IPS DF 6.9 (cell line): ENCODE measurements around the gene IP6K2.

Experiments
- DNase-seq: peaks from one replicate; pipeline ENCODE4 v3.0.0-alpha.2; 2013; ENCODE audit warnings: low read depth, low spot score
- H3K27ac ChIP-seq: one replicate; pipeline ENCODE4 v1.5.1; 2013; ENCODE audit warnings: low read length, control low read depth
- H3K27me3 ChIP-seq: 2 replicates; pipeline ENCODE4 v1.6.1; 2013; ENCODE audit warnings: mild to moderate bottlenecking, low read length; ENCODE audit not compliant: control insufficient read depth, insufficient read depth
- H3K36me3 ChIP-seq: 2 replicates; pipeline ENCODE4 v1.6.1; 2013; ENCODE audit warnings: low read length; ENCODE audit not compliant: control insufficient read depth, insufficient read depth
- H3K4me1 ChIP-seq: 2 replicates; pipeline ENCODE4 v1.6.1; 2013; ENCODE audit warnings: low read length; ENCODE audit not compliant: control insufficient read depth, insufficient read depth
- H3K4me3 ChIP-seq: 2 replicates; pipeline ENCODE4 v1.5.1; 2013; ENCODE audit warnings: mild to moderate bottlenecking, low read length
- H3K9me3 ChIP-seq: 2 replicates; pipeline ENCODE4 v1.6.1; 2013; ENCODE audit warnings: low read length, inconsistent platforms; ENCODE audit not compliant: control insufficient read depth, insufficient read depth
- WGBS: extraction: QIAGEN DNeasy Blood & Tissue Kit; methylation state at CpG from one replicate; pipeline ENCODE4 v1.1.7; 2013; ENCODE audit warnings: mixed read lengths, missing lambda C conversion rate; ENCODE audit not compliant: insufficient read length, insufficient coverage; 5-methylcytosine and 5-hydroxymethylcytosine counted together

Gene IP6K2

GRCh38 chr3:48707157-48707556 lies 9.9 kb downstream of the IP6K2 start:
- no peak for DNase-seq
- Histone ChIP-seq H3K9me3 (no peaks in the 10 kb centered on the region), H3K27ac (no peak overlapping the region), H3K36me3 (peaks cover 20% of the 10 kb centered on the region; the same call in 1 of the 2 replicates), H3K27me3 (no peaks in the 10 kb centered on the region), H3K4me1 (peaks cover 5% of the 10 kb centered on the region; the same call in 1 of the 2 replicates), H3K4me3 (no peak overlapping the region)
- no CpG with 5 or more reads among the region's 5 CpGs for WGBS

GRCh38 chr3:48702320-48702920 lies 14.6 kb downstream of the IP6K2 start:
- no peak overlapping the region for H3K4me3 ChIP-seq
- H3K27ac ChIP-seq = peak overlapping the region; percentile 75
- H3K4me1 ChIP-seq = peaks cover 4% of the 10 kb centered on the region; the same call in 1 of the 2 replicates
- no peaks in the 10 kb centered on the region for H3K9me3 ChIP-seq
- H3K36me3 ChIP-seq = peaks cover 2% of the 10 kb centered on the region; the same call in 1 of the 2 replicates
- whole genome bisulfite sequencing = no CpG with 5 or more reads among the region's 6 CpGs
- no peaks in the 10 kb centered on the region for H3K27me3 ChIP-seq
- no peak for DNase-seq

DNA sequence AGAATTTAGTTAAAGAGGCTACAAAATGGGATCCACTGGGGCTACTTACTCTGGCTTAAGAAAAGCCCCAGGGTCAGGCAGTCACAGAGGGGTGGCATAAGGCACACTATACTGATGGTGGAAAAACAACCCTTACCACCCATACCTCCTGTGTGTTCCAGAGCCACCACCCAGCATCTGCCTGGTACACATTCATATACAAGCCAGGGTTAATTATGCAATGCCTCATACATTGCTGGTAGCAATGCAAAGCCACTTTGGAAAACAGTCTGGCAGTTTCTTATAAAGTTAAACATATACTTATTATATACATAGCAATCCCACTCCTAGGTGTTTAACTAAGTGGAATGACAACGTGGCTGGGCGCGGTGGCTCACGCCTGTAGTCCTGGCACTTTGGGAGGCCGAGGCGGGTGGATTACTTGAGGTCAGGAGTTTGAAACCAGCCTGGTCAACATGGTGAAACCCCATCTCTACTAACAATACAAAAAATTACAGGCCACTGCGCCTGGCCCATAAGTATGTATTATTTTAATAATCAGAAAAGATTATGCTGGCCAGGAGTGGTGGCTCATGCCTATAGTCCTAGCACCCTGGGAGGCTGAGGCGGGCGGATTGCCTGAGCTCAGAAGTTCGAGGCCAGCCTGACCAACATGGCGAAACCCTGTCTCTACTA lies 16.2 kb downstream of the IP6K2 start:
- H3K27ac ChIP-seq = no peak overlapping the region
- DNase-seq = no peak
- no peaks in the 10 kb centered on the region for H3K9me3 ChIP-seq
- no peak overlapping the region for H3K4me3 ChIP-seq
- peaks cover 5% of the 10 kb centered on the region; the same call in 1 of the 2 replicates for H3K4me1 ChIP-seq
- peaks cover 2% of the 10 kb centered on the region; the same call in 1 of the 2 replicates for H3K36me3 ChIP-seq
- H3K27me3 ChIP-seq = no peaks in the 10 kb centered on the region
- no CpG with 5 or more reads among the region's 11 CpGs for whole genome bisulfite sequencing

DNA sequence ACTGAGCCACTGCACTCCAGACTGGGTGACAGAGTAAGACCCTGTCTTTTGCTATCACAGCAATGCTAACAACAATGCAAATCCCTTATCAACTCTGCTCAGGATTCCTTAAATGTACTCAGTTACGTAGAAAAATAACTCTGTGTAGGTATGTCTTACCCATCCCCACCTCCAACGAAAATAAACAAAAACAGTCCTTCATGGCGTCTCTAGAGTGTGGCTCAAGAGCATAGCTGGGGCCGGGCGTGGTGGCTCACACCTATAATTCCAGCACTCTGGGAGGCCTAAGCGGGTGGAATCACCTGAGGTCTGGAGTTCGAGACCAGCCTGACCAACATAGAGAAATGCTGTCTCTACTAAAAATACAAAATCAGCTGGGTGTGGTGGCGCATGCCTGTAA lies 18.1 kb downstream of the IP6K2 start:
- no CpG with 5 or more reads among the region's 8 CpGs for WGBS
- no peak for DNase-seq
- H3K4me3 ChIP-seq = no peak overlapping the region
- H3K9me3 ChIP-seq = no peaks in the 10 kb centered on the region
- peaks cover 11% of the 10 kb centered on the region for H3K36me3 ChIP-seq
- peaks cover 4% of the 10 kb centered on the region; the same call in 1 of the 2 replicates for H3K4me1 ChIP-seq
- H3K27ac ChIP-seq = no peak overlapping the region
- no peaks in the 10 kb centered on the region for H3K27me3 ChIP-seq

DNA sequence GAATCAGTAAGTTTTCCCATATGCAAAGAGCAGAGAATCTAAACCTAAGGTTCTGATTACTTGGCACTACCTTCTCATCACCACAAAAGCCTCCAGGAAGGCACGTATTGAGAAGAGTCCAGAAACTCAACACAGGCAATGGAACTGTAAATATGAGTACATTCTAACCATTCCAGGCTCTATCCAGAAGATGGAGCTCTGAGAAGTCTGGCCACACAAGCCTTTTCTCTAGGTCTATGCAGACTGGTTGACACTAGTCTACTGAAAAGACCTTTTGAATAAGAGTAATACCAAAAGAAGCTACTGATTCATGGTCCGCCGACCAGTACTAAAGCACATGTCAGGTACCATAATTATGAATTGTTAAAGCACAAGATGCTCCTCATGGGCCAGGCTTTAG lies 19.1 kb downstream of the IP6K2 start:
- Histone ChIP-seq H3K9me3 (no peaks in the 10 kb centered on the region), H3K4me1 (peaks cover 4% of the 10 kb centered on the region; the same call in 1 of the 2 replicates), H3K36me3 (peaks cover 17% of the 10 kb centered on the region), H3K27ac (no peak overlapping the region), H3K4me3 (no peak overlapping the region), H3K27me3 (no peaks in the 10 kb centered on the region)
- WGBS = no CpG with 5 or more reads among the region's 3 CpGs
- DNase-seq = no peak

DNA sequence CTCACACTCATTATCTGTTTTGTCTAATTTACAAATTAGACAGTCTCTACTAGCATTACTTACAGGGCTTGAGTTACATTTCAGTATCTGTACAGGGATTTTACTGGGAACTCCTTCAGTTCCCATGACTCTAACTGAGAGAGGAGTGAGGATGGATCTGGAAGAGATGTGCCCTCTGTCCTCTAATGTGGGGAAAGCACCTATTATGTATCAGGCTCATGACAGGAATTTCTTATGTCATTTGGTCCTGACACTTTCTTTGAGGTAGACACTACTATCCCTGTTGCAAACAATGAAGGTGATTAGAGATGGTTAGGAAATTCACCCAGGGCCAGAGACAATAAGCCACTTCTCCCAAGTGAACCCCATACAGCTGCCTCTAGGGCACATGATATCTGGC lies 20.4 kb downstream of the IP6K2 start:
- Histone ChIP-seq H3K36me3 (peaks cover 25% of the 10 kb centered on the region), H3K27ac (no peak overlapping the region), H3K27me3 (no peaks in the 10 kb centered on the region), H3K4me1 (peaks cover 1% of the 10 kb centered on the region; the same call in 1 of the 2 replicates), H3K9me3 (no peaks in the 10 kb centered on the region), H3K4me3 (no peak overlapping the region)
- no peak for DNase-seq

DNA sequence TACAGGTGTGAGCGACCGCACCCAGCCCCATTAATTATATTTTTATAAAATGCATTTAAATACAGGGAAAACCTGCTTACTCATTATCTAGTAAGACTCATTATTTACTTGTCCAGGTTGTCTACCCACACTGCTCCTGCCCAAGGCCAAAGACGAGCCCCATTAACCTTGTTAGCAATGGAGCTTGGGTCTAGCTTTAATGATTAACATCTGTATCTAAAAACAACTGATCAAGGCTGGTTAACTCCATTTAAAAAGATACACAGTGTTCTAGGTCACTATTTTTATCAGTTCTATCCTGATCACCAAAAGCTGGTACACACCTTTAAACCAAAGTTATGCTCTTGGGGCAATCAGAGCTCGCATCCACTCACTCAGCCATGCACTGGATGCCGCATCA lies 20.9 kb downstream of the IP6K2 start:
- Histone ChIP-seq H3K4me1 (peaks cover 1% of the 10 kb centered on the region; the same call in 1 of the 2 replicates), H3K27ac (no peak overlapping the region), H3K27me3 (no peaks in the 10 kb centered on the region), H3K9me3 (no peaks in the 10 kb centered on the region), H3K4me3 (no peak overlapping the region), H3K36me3 (peaks cover 25% of the 10 kb centered on the region)
- DNase-seq = no peak
- no CpG with 5 or more reads among the region's 5 CpGs for WGBS

- Histone ChIP-seq H3K4me3 (no peak overlapping the region), H3K27ac (no peak overlapping the region), H3K27me3 (no peaks in the 10 kb centered on the region), H3K36me3 (peaks cover 27% of the 10 kb centered on the region), H3K4me1 (peaks cover 1% of the 10 kb centered on the region; the same call in 1 of the 2 replicates), H3K9me3 (no peaks in the 10 kb centered on the region)
- peak; percentile 55 for DNase-seq
- WGBS = no CpG with 5 or more reads among the region's 9 CpGs
Measured at GRCh38 chr3:48695393-48695753, 21.6 kb downstream of the IP6K2 start.

GRCh38 chr3:48694610-48695392 lies 22.2 kb downstream of the IP6K2 start:
- H3K36me3 ChIP-seq = peaks cover 31% of the 10 kb centered on the region
- no peaks in the 10 kb centered on the region for H3K27me3 ChIP-seq
- no peak overlapping the region for H3K4me3 ChIP-seq
- DNase-seq = no peak
- H3K4me1 ChIP-seq = peaks cover 1% of the 10 kb centered on the region; the same call in 1 of the 2 replicates
- WGBS = no CpG with 5 or more reads among the region's 23 CpGs
- no peak overlapping the region for H3K27ac ChIP-seq
- no peaks in the 10 kb centered on the region for H3K9me3 ChIP-seq

- Histone ChIP-seq H3K27ac (no peak overlapping the region), H3K9me3 (no peaks in the 10 kb centered on the region), H3K36me3 (peaks cover 39% of the 10 kb centered on the region), H3K4me3 (no peak overlapping the region), H3K27me3 (no peaks in the 10 kb centered on the region), H3K4me1 (peaks cover 1% of the 10 kb centered on the region; the same call in 1 of the 2 replicates)
- no CpG with 5 or more reads among the region's 8 CpGs for WGBS
- DNase-seq = no peak
Measured at GRCh38 chr3:48693826-48694225, 23.2 kb downstream of the IP6K2 start.
